Fibroblast of lung (primary cell): Measurements from ENCODE around the gene LGALS3BP. TPM values are rescaled to one million over a fixed set of nuclear protein-coding genes. Genes with fewer than 3 reads are reported as not detected.

Experiments
- DNase-seq, 2 donors: peaks; one replicate each; pipeline versions ENCODE4 v3.0.0 to v3.0.0-alpha.2; 2010; ENCODE audit warnings: low read depth in 2 of 2
- H2AFZ ChIP-seq: 2 replicates; pipeline ENCODE4 v1.5.1; 2012; ENCODE audit warnings: low read length, control low read depth, inconsistent platforms
- H3K27ac ChIP-seq: 2 replicates; pipeline ENCODE4 v1.5.1; 2011; ENCODE audit warnings: low read length, control low read depth; ENCODE audit not compliant: insufficient read depth
- H3K27me3 ChIP-seq: 2 replicates; pipeline ENCODE4 v1.5.1; 2011; ENCODE audit warnings: mild to moderate bottlenecking, low read length; ENCODE audit not compliant: control insufficient read depth, insufficient read depth
- H3K36me3 ChIP-seq: 2 replicates; pipeline ENCODE4 v1.5.1; 2011; ENCODE audit warnings: low read length; ENCODE audit not compliant: control insufficient read depth, insufficient read depth
- H3K4me1 ChIP-seq: 2 replicates; pipeline ENCODE4 v1.5.1; 2011; ENCODE audit warnings: low read length; ENCODE audit not compliant: control insufficient read depth, insufficient read depth; ENCODE audit errors: extremely low read depth
- H3K4me2 ChIP-seq: 2 replicates; pipeline ENCODE4 v1.5.1; 2011; ENCODE audit warnings: low read length, control low read depth; ENCODE audit not compliant: insufficient read depth; ENCODE audit errors: extremely low read depth
- H3K4me3 ChIP-seq, 4 experiments: fragments of 200-600 bp in 1 of 4; sonication (generic) in 1 of 4; replicated peaks in 1 of 4; 2 replicates each; pipeline ENCODE4 v1.5.1; 2011 to 2016; ENCODE audit warnings: low read length in 4 of 4, low read depth in 3 of 4, mild to moderate bottlenecking in 3 of 4, control low read depth in 2 of 4, inconsistent platforms in 1 of 4, mixed read lengths in 1 of 4; ENCODE audit not compliant: insufficient read depth in 1 of 4; ENCODE audit errors: control extremely low read depth in 1 of 4
- H3K79me2 ChIP-seq: 2 replicates; pipeline ENCODE4 v1.5.1; 2012; ENCODE audit warnings: mild to moderate bottlenecking, low read length, inconsistent platforms; ENCODE audit not compliant: control insufficient read depth, insufficient read depth
- H3K9ac ChIP-seq: 2 replicates; pipeline ENCODE4 v1.5.1; 2011; ENCODE audit warnings: mild to moderate bottlenecking, low read length, control low read depth; ENCODE audit not compliant: insufficient read depth
- H3K9me3 ChIP-seq: 2 replicates; pipeline ENCODE4 v1.5.1; 2012; ENCODE audit warnings: low read depth, low read length; ENCODE audit not compliant: control insufficient read depth, insufficient read depth
- H4K20me1 ChIP-seq: 2 replicates; pipeline ENCODE4 v1.5.1; 2011; ENCODE audit warnings: low read length; ENCODE audit not compliant: control insufficient read depth, insufficient read depth; ENCODE audit errors: extremely low read depth
- EZH2 ChIP-seq: IDR thresholded peaks from 2 replicates; pipeline ENCODE4 v1.5.1; 2012; ENCODE audit warnings: low read length, control low read depth, mild to moderate bottlenecking; ENCODE audit errors: missing control alignments
- polyA plus RNA-seq, 2 donors: library from polyadenylated mRNA; depleted of rRNA in 1 of 2; stranded (reverse) in 1 of 2; unstranded in 1 of 2; fragments of >200 nt; gene quantifications; 2 replicates each; pipeline ENCODE4 v1.2.1, GENCODE V29; 2011 to 2012; ENCODE audit warnings: missing spikeins in 1 of 2
- total RNA-seq: library from RNA; depleted of rRNA; stranded (reverse); fragments of >200 nt; gene quantifications from 2 replicates; pipeline ENCODE4 v1.2.1, GENCODE V29; 2014
- TF ChIP-seq, protein P1 (sequence below), 2 donors: IDR thresholded peaks in 1 of 2; conservative IDR thresholded peaks in 1 of 2; 1 replicate in 1 of 2; 2 replicates in 1 of 2; pipeline ENCODE4 v1.5.1; 2011 to 2012; ENCODE audit warnings: low read length in 2 of 2, control low read depth in 1 of 2, inconsistent platforms in 1 of 2, low read depth in 1 of 2, mild to moderate bottlenecking in 1 of 2

LGALS3BP gene
- total and polyA plus RNA-seq, 2 donors (not counting 1 experiment from before 2014, with no cell fraction given), result 128 to 387 TPM

DNA sequence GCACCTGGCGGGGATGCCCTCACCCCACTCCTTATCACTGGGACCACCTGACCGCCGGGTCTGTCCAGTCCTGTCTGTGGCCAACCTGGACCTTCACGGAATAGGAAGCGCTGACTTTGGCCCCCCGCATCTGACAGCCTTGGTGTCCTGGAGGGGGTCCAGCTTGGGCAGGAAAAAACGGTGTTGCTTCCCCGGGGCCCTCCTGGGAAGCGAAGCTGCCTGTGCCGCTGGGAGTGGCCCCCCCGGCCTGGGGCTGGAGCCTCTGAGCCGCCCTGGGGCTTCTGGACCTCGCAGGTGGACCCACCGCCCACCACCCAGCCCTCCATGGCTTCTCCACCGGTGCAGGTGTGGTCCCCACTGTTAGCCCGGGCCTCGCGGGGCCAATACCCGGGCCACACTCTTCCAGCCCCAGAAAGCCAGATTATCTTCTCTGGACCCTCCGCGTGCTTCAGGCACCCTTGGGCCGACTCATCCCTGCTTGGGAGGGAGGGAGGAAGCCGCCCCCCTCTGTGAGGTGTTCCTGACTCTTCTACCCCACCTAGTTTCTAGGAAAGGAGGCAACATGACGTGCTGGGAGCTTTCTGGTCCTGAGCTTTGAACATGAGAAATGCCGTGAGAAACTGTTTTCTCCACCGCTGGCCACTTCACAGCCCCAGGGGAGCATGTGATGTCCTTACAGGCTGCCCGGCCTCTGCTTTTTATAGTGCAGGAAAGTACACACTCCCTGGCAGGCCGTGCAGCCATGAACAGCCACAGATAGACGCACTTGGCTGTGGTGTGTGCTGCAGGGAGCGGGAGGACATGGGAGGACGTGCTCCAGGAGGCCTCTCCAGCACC, 45.4 kb upstream of the LGALS3BP start:
- Histone ChIP-seq H3K4me1 (peaks cover 30% of the 10 kb centered on the region), H3K27ac (no peak overlapping the region), H3K27me3 (peaks cover 4% of the 10 kb centered on the region), H4K20me1 (no peaks in the 10 kb centered on the region), H3K79me2 (no peaks in the 10 kb centered on the region), H3K36me3 (no peaks in the 10 kb centered on the region), H2AFZ (no peak overlapping the region), H3K9me3 (no peaks in the 10 kb centered on the region), H3K9ac (peak overlapping the region; percentile 39), H3K4me3 (peak overlapping the region; percentile 63 to 73 (median 66)), H3K4me2 (peak overlapping the region; percentile 85)
- no peak for TF ChIP-seq EZH2
- TF ChIP-seq, protein P1, sequence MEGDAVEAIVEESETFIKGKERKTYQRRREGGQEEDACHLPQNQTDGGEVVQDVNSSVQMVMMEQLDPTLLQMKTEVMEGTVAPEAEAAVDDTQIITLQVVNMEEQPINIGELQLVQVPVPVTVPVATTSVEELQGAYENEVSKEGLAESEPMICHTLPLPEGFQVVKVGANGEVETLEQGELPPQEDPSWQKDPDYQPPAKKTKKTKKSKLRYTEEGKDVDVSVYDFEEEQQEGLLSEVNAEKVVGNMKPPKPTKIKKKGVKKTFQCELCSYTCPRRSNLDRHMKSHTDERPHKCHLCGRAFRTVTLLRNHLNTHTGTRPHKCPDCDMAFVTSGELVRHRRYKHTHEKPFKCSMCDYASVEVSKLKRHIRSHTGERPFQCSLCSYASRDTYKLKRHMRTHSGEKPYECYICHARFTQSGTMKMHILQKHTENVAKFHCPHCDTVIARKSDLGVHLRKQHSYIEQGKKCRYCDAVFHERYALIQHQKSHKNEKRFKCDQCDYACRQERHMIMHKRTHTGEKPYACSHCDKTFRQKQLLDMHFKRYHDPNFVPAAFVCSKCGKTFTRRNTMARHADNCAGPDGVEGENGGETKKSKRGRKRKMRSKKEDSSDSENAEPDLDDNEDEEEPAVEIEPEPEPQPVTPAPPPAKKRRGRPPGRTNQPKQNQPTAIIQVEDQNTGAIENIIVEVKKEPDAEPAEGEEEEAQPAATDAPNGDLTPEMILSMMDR (conservative IDR thresholded peaks at IDR 0.05 in 1 of 2, IDR thresholded peaks at IDR 0.05 in 1 of 2; ENCODE audit: low read depth in 1 of 2, low read length in 2 of 2), result no peak
- DNase-seq, result no peak

DNA sequence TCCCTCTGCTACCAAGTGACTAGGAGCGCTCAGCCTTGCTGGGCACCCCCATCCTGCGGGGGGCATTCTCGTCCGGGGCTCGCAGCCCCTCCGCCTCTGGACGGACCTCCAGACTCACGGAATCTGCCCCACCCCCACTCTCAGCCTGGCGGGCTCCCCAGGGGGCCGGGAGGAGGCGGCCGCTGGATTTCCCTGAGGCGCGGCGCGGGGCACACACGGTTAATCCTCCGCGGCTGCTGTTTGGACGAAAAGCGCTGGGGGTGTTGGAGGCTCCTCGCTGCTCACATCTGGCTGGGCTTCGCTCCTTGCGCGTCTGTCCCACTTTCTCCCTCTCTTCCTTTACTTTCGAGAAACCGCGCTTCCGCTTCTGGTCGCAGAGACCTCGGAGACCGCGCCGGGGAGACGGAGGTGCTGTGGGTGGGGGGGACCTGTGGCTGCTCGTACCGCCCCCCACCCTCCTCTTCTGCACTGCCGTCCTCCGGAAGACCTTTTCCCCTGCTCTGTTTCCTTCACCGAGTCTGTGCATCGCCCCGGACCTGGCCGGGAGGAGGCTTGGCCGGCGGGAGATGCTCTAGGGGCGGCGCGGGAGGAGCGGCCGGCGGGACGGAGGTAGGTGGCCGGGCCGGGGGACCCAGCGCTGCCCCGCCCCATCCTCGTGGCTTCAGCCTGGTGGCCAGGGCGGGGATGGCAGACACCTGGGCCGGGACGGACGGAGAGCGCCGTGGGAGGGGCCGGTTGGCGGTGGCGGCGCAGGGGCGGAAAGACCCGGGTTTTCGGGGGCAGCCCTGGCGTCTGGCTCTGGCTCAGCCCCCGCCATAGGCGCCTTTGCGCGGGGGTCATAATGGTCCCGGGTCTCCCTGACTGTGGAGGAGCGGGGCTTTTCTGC, 44.4 kb upstream of the LGALS3BP start, which contains the start of gene C1QTNF1:
TSS of gene C1QTNF1 (plus strand) at position 284 of the 886 bp plus-strand sequence. CDS start 19,800 bp downstream, outside the sequence.
- TF ChIP-seq, protein P1 (conservative IDR thresholded peaks at IDR 0.05 in 1 of 2, IDR thresholded peaks at IDR 0.05 in 1 of 2; ENCODE audit: low read depth in 1 of 2, low read length in 2 of 2), result no peak
- no peak for TF ChIP-seq EZH2
- H3K79me2 ChIP-seq, result no peaks in the 10 kb centered on the region
- H3K4me1 ChIP-seq, result peaks cover 29% of the 10 kb centered on the region
- peaks cover 4% of the 10 kb centered on the region for H3K27me3 ChIP-seq
- peak within 1 kb of the TSS; percentile 80 for H2AFZ ChIP-seq
- peak in 1 of 2 donors; percentile 52 for DNase-seq
- H3K36me3 ChIP-seq, result no peaks in the 10 kb centered on the region
- no peaks in the 10 kb centered on the region for H4K20me1 ChIP-seq
- H3K9ac ChIP-seq, result peak within 1 kb of the TSS; percentile 39
- H3K4me2 ChIP-seq, result peak within 1 kb of the TSS; percentile 85
- peak within 1 kb of the TSS; percentile 63 to 73 (median 66) for H3K4me3 ChIP-seq
- no peak within 1 kb of the TSS for H3K27ac ChIP-seq
- no peaks in the 10 kb centered on the region for H3K9me3 ChIP-seq

DNA sequence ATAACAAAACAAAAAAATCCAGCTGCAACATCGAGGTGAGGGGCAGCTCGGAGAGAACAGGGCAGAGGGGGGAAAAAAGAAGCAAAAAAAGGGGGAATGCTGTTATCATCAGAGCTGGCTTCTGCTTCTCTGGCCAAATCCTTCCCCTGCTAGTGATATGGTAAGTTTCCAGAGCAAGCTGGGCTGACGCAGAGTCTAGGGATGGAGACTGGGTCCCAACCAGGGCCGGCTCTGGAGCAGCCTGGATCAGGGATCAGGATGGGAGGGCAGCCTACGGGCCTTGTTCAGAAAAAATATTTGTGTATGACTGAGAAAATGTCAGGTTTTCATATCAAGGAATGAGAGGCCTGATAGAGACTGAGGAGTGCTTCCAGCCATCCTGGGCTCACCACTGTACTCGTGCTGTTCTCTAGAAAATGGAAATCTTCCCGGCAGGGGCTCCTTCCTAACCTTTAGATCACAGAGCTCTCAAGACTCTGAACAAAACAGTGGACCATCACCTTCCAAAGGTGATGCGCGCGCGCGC, 43.5 kb upstream of the LGALS3BP start:
- Histone ChIP-seq H3K9ac (no peak overlapping the region), H2AFZ (no peak overlapping the region), H3K27me3 (peaks cover 4% of the 10 kb centered on the region), H3K4me2 (no peak overlapping the region), H3K4me3 (no peak overlapping the region), H3K9me3 (no peaks in the 10 kb centered on the region), H3K4me1 (peaks cover 28% of the 10 kb centered on the region), H3K27ac (no peak overlapping the region), H3K79me2 (no peaks in the 10 kb centered on the region), H3K36me3 (no peaks in the 10 kb centered on the region), H4K20me1 (no peaks in the 10 kb centered on the region)
- DNase-seq, result no peak
- TF ChIP-seq, protein P1 (conservative IDR thresholded peaks at IDR 0.05 in 1 of 2, IDR thresholded peaks at IDR 0.05 in 1 of 2; ENCODE audit: low read depth in 1 of 2, low read length in 2 of 2), result no peak
- TF ChIP-seq EZH2, result no peak
